Measurements from ENCODE around the gene EPB41L4B.
A peak's percentile ranks its signal among the peaks of the same experiment; 100 is the strongest.

Gene EPB41L4B

GRCh38 chr9:109171926-109172325, 148.9 kb downstream of the EPB41L4B start:
- no peak overlapping the region for H3K18ac ChIP-seq (ENCODE audit: low read depth in 1 of 2, low read length in 2 of 2)
- H3K9me3 ChIP-seq (ENCODE audit: control insufficient read depth, low read length) = no peaks in the 10 kb centered on the region
- no peak for DNase-seq
- H3K79me1 ChIP-seq (replicated peaks; ENCODE audit: low read length, poor library complexity, severe bottlenecking) = no peaks in the 10 kb centered on the region
- WGBS = 86% methylated on average over 3 of the region's 3 CpGs
- no peak overlapping the region for H3K9ac ChIP-seq (ENCODE audit: low read length)
- H2BK12ac ChIP-seq (ENCODE audit: low read length in 2 of 2) = no peak overlapping the region
- no peak overlapping the region for H2BK15ac ChIP-seq (ENCODE audit: low read depth, poor library complexity, severe bottlenecking)
- H3K4me3 ChIP-seq (ENCODE audit: insufficient read depth in 1 of 2, low read depth in 1 of 2, low read length in 2 of 2) = no peak overlapping the region
- H3K27me3 ChIP-seq (ENCODE audit: control insufficient read depth in 1 of 2, insufficient read depth in 1 of 2, low read length in 2 of 2) = peaks cover 17 to 19% of the 10 kb centered on the region in 2 experiments
- H2AK5ac ChIP-seq (ENCODE audit: low read length, severe bottlenecking) = no peak overlapping the region
- no peak overlapping the region for H2BK120ac ChIP-seq (ENCODE audit: low read depth, low read length)
- no peak overlapping the region for H4K8ac ChIP-seq (ENCODE audit: low read length)
- no peaks in the 10 kb centered on the region for H3K36me3 ChIP-seq (ENCODE audit: control insufficient read depth in 1 of 2, insufficient read depth in 2 of 2, low read depth in 1 of 2, low read length in 2 of 2)
- no peak overlapping the region for H2AFZ ChIP-seq (ENCODE audit: low read depth, low read length)
- H3K23ac ChIP-seq (ENCODE audit: low read length in 2 of 2) = no peak overlapping the region
- peaks cover 3% of the 10 kb centered on the region for H3K4me1 ChIP-seq (ENCODE audit: control insufficient read depth, insufficient read depth, low read depth, low read length)
- H2BK5ac ChIP-seq (ENCODE audit: low read depth, low read length, poor library complexity, severe bottlenecking) = no peak overlapping the region
- H3K4me2 ChIP-seq (ENCODE audit: low read length, poor library complexity, severe bottlenecking) = no peak overlapping the region
- no peak overlapping the region for H3K27ac ChIP-seq (ENCODE audit: low read length, poor library complexity, severe bottlenecking)
- H4K91ac ChIP-seq (ENCODE audit: low read length) = no peak overlapping the region
- no peak overlapping the region for H3K4ac ChIP-seq (ENCODE audit: low read depth in 1 of 2, low read length in 2 of 2)
- H3K14ac ChIP-seq (ENCODE audit: low read length in 2 of 2) = no peak overlapping the region

GRCh38 chr9:109168170-109168569, 152.7 kb downstream of the EPB41L4B start:
- Histone ChIP-seq H3K4ac (ENCODE audit: low read depth in 1 of 2, low read length in 2 of 2) (no peak overlapping the region), H2BK5ac (ENCODE audit: low read depth, low read length, poor library complexity, severe bottlenecking) (no peak overlapping the region), H3K4me3 (ENCODE audit: insufficient read depth in 1 of 2, low read depth in 1 of 2, low read length in 2 of 2) (no peak overlapping the region), H3K4me1 (ENCODE audit: control insufficient read depth, insufficient read depth, low read depth, low read length) (peaks cover 3% of the 10 kb centered on the region), H3K18ac (ENCODE audit: low read depth in 1 of 2, low read length in 2 of 2) (no peak overlapping the region), H3K23ac (ENCODE audit: low read length in 2 of 2) (no peak overlapping the region), H3K4me2 (ENCODE audit: low read length, poor library complexity, severe bottlenecking) (no peak overlapping the region), H3K9ac (ENCODE audit: low read length) (no peak overlapping the region), H2BK15ac (ENCODE audit: low read depth, poor library complexity, severe bottlenecking) (no peak overlapping the region), H3K27ac (ENCODE audit: low read length, poor library complexity, severe bottlenecking) (no peak overlapping the region), H3K79me1 (replicated peaks; ENCODE audit: low read length, poor library complexity, severe bottlenecking) (no peaks in the 10 kb centered on the region), H3K14ac (ENCODE audit: low read length in 2 of 2) (no peak overlapping the region), H2AFZ (ENCODE audit: low read depth, low read length) (no peak overlapping the region), H2AK5ac (ENCODE audit: low read length, severe bottlenecking) (no peak overlapping the region), H3K36me3 (ENCODE audit: control insufficient read depth in 1 of 2, insufficient read depth in 2 of 2, low read depth in 1 of 2, low read length in 2 of 2) (no peaks in the 10 kb centered on the region), H4K8ac (ENCODE audit: low read length) (no peak overlapping the region), H3K27me3 (ENCODE audit: control insufficient read depth in 1 of 2, insufficient read depth in 1 of 2, low read length in 2 of 2) (peaks cover 32 to 49% of the 10 kb centered on the region in 2 experiments), H4K91ac (ENCODE audit: low read length) (no peak overlapping the region), H3K9me3 (ENCODE audit: control insufficient read depth, low read length) (peaks cover 11% of the 10 kb centered on the region), H2BK120ac (ENCODE audit: low read depth, low read length) (no peak overlapping the region), H2BK12ac (ENCODE audit: low read length in 2 of 2) (no peak overlapping the region)
- DNase-seq = no peak

- Histone ChIP-seq H2BK120ac (ENCODE audit: low read depth, low read length) (no peak overlapping the region), H2AFZ (ENCODE audit: low read depth, low read length) (no peak overlapping the region), H2AK5ac (ENCODE audit: low read length, severe bottlenecking) (no peak overlapping the region), H3K14ac (ENCODE audit: low read length in 2 of 2) (no peak overlapping the region), H3K9ac (ENCODE audit: low read length) (no peak overlapping the region), H3K36me3 (ENCODE audit: control insufficient read depth in 1 of 2, insufficient read depth in 2 of 2, low read depth in 1 of 2, low read length in 2 of 2) (no peaks in the 10 kb centered on the region), H2BK15ac (ENCODE audit: low read depth, poor library complexity, severe bottlenecking) (no peak overlapping the region), H3K18ac (ENCODE audit: low read depth in 1 of 2, low read length in 2 of 2) (no peak overlapping the region), H3K4ac (ENCODE audit: low read depth in 1 of 2, low read length in 2 of 2) (no peak overlapping the region), H3K23ac (ENCODE audit: low read length in 2 of 2) (no peak overlapping the region), H3K9me3 (ENCODE audit: control insufficient read depth, low read length) (peaks cover 11% of the 10 kb centered on the region), H3K27me3 (ENCODE audit: control insufficient read depth in 1 of 2, insufficient read depth in 1 of 2, low read length in 2 of 2) (peaks cover 32 to 52% of the 10 kb centered on the region in 2 experiments), H2BK12ac (ENCODE audit: low read length in 2 of 2) (no peak overlapping the region), H3K27ac (ENCODE audit: low read length, poor library complexity, severe bottlenecking) (no peak overlapping the region), H3K4me2 (ENCODE audit: low read length, poor library complexity, severe bottlenecking) (no peak overlapping the region), H3K4me3 (ENCODE audit: insufficient read depth in 1 of 2, low read depth in 1 of 2, low read length in 2 of 2) (no peak overlapping the region), H4K91ac (ENCODE audit: low read length) (no peak overlapping the region), H2BK5ac (ENCODE audit: low read depth, low read length, poor library complexity, severe bottlenecking) (no peak overlapping the region), H3K79me1 (replicated peaks; ENCODE audit: low read length, poor library complexity, severe bottlenecking) (no peaks in the 10 kb centered on the region), H4K8ac (ENCODE audit: low read length) (no peak overlapping the region), H3K4me1 (ENCODE audit: control insufficient read depth, insufficient read depth, low read depth, low read length) (peaks cover 3% of the 10 kb centered on the region)
- no peak for DNase-seq
- 87% methylated on average over 4 of the region's 5 CpGs for WGBS
These were observed 153.1 kb downstream of the EPB41L4B start for GRCh38 chr9:109167716-109168115.

GRCh38 chr9:109166771-109167601, 153.9 kb downstream of the EPB41L4B start, which contains the start of gene FRRS1L:
Gene FRRS1L (minus strand): TSS chr9:109167249. CDS start chr9:109167138, 111 bp downstream.
- H2AK5ac ChIP-seq (ENCODE audit: low read length, severe bottlenecking) = no peak within 1 kb of the TSS
- no peak for DNase-seq

More at GRCh38 chr9:109166771-109167601, 153.9 kb downstream of the EPB41L4B start, which contains the start of gene FRRS1L:
- Histone ChIP-seq H2BK12ac (ENCODE audit: low read length in 2 of 2) (no peak within 1 kb of the TSS), H3K14ac (ENCODE audit: low read length in 2 of 2) (no peak within 1 kb of the TSS), H2AFZ (ENCODE audit: low read depth, low read length) (no peak within 1 kb of the TSS), H3K9me3 (ENCODE audit: control insufficient read depth, low read length) (peaks cover 11% of the 10 kb centered on the region), H3K23ac (ENCODE audit: low read length in 2 of 2) (no peak within 1 kb of the TSS), H2BK120ac (ENCODE audit: low read depth, low read length) (no peak within 1 kb of the TSS), H2BK15ac (ENCODE audit: low read depth, poor library complexity, severe bottlenecking) (no peak within 1 kb of the TSS), H3K4ac (ENCODE audit: low read depth in 1 of 2, low read length in 2 of 2) (no peak within 1 kb of the TSS), H2BK5ac (ENCODE audit: low read depth, low read length, poor library complexity, severe bottlenecking) (no peak within 1 kb of the TSS), H3K9ac (ENCODE audit: low read length) (no peak within 1 kb of the TSS), H3K27me3 (ENCODE audit: control insufficient read depth in 1 of 2, insufficient read depth in 1 of 2, low read length in 2 of 2) (peaks cover 32 to 59% of the 10 kb centered on the region in 2 experiments), H3K4me3 (ENCODE audit: insufficient read depth in 1 of 2, low read depth in 1 of 2, low read length in 2 of 2) (peak within 1 kb of the TSS; percentile 45 to 61), H3K4me2 (ENCODE audit: low read length, poor library complexity, severe bottlenecking) (peak within 1 kb of the TSS; percentile 80), H4K91ac (ENCODE audit: low read length) (no peak within 1 kb of the TSS), H4K8ac (ENCODE audit: low read length) (no peak within 1 kb of the TSS), H3K4me1 (ENCODE audit: control insufficient read depth, insufficient read depth, low read depth, low read length) (peaks cover 3% of the 10 kb centered on the region), H3K36me3 (ENCODE audit: control insufficient read depth in 1 of 2, insufficient read depth in 2 of 2, low read depth in 1 of 2, low read length in 2 of 2) (no peaks in the 10 kb centered on the region), H3K18ac (ENCODE audit: low read depth in 1 of 2, low read length in 2 of 2) (no peak within 1 kb of the TSS), H3K27ac (ENCODE audit: low read length, poor library complexity, severe bottlenecking) (no peak within 1 kb of the TSS), H3K79me1 (replicated peaks; ENCODE audit: low read length, poor library complexity, severe bottlenecking) (no peaks in the 10 kb centered on the region)
- 9% methylated on average over 31 of the region's 86 CpGs for WGBS

Data from mesenchymal stem cell (in vitro differentiated cells and primary cell).